Breast epithelium (tissue), 4 donors: ENCODE measurements around the gene CCDC12. TPM values are rescaled to one million over a fixed set of nuclear protein-coding genes. Genes with fewer than 3 reads are reported as not detected.
A peak's percentile ranks its signal among the peaks of the same experiment; 100 is the strongest.

Experiments used
- DNase-seq, 2 donors: peaks; one replicate each; pipeline ENCODE4 v3.0.0-alpha.2; 2019; ENCODE audit warnings: low spot score in 2 of 2
- H3K27ac ChIP-seq, 2 donors: fragments of 200-600 bp; sonication (generic) in 1 of 2; one replicate each; pipeline ENCODE4 v1.5.1; 2016 to 2019; ENCODE audit warnings: mild to moderate bottlenecking in 1 of 2
- H3K27me3 ChIP-seq, 2 donors: fragments of 200-600 bp; sonication (generic) in 1 of 2; one replicate each; pipeline versions ENCODE4 v1.5.1 to v1.6.0; 2017 to 2019; ENCODE audit warnings: control low read depth in 1 of 2, mild to moderate bottlenecking in 1 of 2
- H3K36me3 ChIP-seq: fragments of 200-600 bp; one replicate; pipeline ENCODE4 v1.5.1; 2019
- H3K4me1 ChIP-seq, 2 donors: fragments of 200-600 bp; sonication (generic); one replicate each; pipeline ENCODE4 v1.5.1; 2016 to 2019; ENCODE audit warnings: control low read depth in 1 of 2
- H3K4me3 ChIP-seq, 3 donors: fragments of 200-600 bp; sonication (generic); 1 replicate in 2 of 3; 2 replicates in 1 of 3; pipeline ENCODE4 v1.5.1; 2016 to 2019; ENCODE audit warnings: mild to moderate bottlenecking in 3 of 3, moderate library complexity in 2 of 3
- H3K9me3 ChIP-seq, 2 donors: fragments of 200-600 bp; sonication (generic) in 1 of 2; one replicate each; pipeline ENCODE4 v1.5.1; 2016 to 2019; ENCODE audit warnings: control low read depth in 1 of 2
- CTCF ChIP-seq, 3 donors: fragments of 450-650 bp; IDR thresholded peaks; one replicate each; pipeline ENCODE4 v1.5.1; 2016 to 2017; ENCODE audit warnings: antibody characterized with exemption in 3 of 3, mild to moderate bottlenecking in 3 of 3, moderate library complexity in 3 of 3
- POLR2A ChIP-seq: fragments of 450-650 bp; IDR thresholded peaks from one replicate; pipeline ENCODE4 v1.6.1; 2016; ENCODE audit warnings: antibody characterized with exemption, mild to moderate bottlenecking, moderate library complexity
- POLR2AphosphoS5 ChIP-seq, 3 donors: sonication (generic); formaldehyde crosslinking; IDR thresholded peaks; one replicate each; pipeline ENCODE4 v1.6.1; 2017; ENCODE audit warnings: antibody characterized with exemption in 3 of 3
- intact Hi-C: fragments of 100-400 bp; cut with DNase I; formaldehyde crosslinking; loops from one replicate; pipeline ENCODE4 v1.15.1; 2023; ENCODE audit warnings: low total_unique reads
- total RNA-seq, 3 donors: library from RNA; depleted of rRNA; stranded (reverse); fragments of >200 nt; gene quantifications; one replicate each; pipeline ENCODE4 v1.1.0, GENCODE V29; 2016

The CCDC12 gene
- total RNA-seq, 3 donors from 2014 or later: 27.0 to 50.2 (median 43.9) TPM

GRCh38 chr3:47010111-47010712 is 33.7 kb upstream of the CCDC12 start:
- Histone ChIP-seq H3K36me3 (no peaks in the 10 kb centered on the region), H3K27me3 (no peaks in the 10 kb centered on the region), H3K9me3 (no peaks in the 10 kb centered on the region), H3K27ac (peak overlapping the region; percentile 85 to 87), H3K4me1 (no peaks in the 10 kb centered on the region), H3K4me3 (peak overlapping the region; percentile 55 to 65 (median 59))
- intact Hi-C loops: no loop called here
- TF ChIP-seq CTCF (IDR thresholded peaks at IDR 0.05) (no peak), POLR2A (no peak), POLR2AphosphoS5 (IDR thresholded peaks at IDR 0.05) (no peak)
- peak in 1 of 2 donors; percentile 49 for DNase-seq

GRCh38 chr3:47009225-47010110 is 32.9 kb upstream of the CCDC12 start:
- intact Hi-C loops: no loop called here
- peak overlapping the region; percentile 85 to 87 for H3K27ac ChIP-seq

GRCh38 chr3:47008851-47009224 is 32.3 kb upstream of the CCDC12 start:
- peak overlapping the region; percentile 85 to 87 for H3K27ac ChIP-seq
- intact Hi-C loops: no loop called here

More at GRCh38 chr3:47009225-47010110, 32.9 kb upstream of the CCDC12 start:
- TF ChIP-seq POLR2AphosphoS5 (IDR thresholded peaks at IDR 0.05): peak; percentile 61 to 81 (median 75)
- TF ChIP-seq CTCF (IDR thresholded peaks at IDR 0.05): no peak
- H3K9me3 ChIP-seq: no peaks in the 10 kb centered on the region
- no peaks in the 10 kb centered on the region for H3K27me3 ChIP-seq
- H3K4me1 ChIP-seq: no peaks in the 10 kb centered on the region
- DNase-seq: peak; percentile 76 to 84
- H3K36me3 ChIP-seq: no peaks in the 10 kb centered on the region
- peak overlapping the region; percentile 55 to 65 (median 59) for H3K4me3 ChIP-seq

GRCh38 chr3:47008234-47008796 is 31.8 kb upstream of the CCDC12 start:
- no peaks in the 10 kb centered on the region for H3K9me3 ChIP-seq
- H3K4me1 ChIP-seq: no peaks in the 10 kb centered on the region
- intact Hi-C loops: no loop called here
- H3K36me3 ChIP-seq: peaks cover 2% of the 10 kb centered on the region
- H3K27ac ChIP-seq: peak overlapping the region; percentile 85 to 87
- peak in 1 of 2 donors; percentile 30 for DNase-seq
- TF ChIP-seq POLR2A: no peak
- TF ChIP-seq POLR2AphosphoS5 (IDR thresholded peaks at IDR 0.05): no peak
- no peak for TF ChIP-seq CTCF (IDR thresholded peaks at IDR 0.05)
- H3K27me3 ChIP-seq: no peaks in the 10 kb centered on the region
- no peak overlapping the region for H3K4me3 ChIP-seq

More at GRCh38 chr3:47008851-47009224, 32.3 kb upstream of the CCDC12 start:
- DNase-seq: no peak
- no peaks in the 10 kb centered on the region for H3K9me3 ChIP-seq
- H3K4me3 ChIP-seq: peak overlapping the region; percentile 55 to 65 (median 59)
- no peaks in the 10 kb centered on the region for H3K4me1 ChIP-seq
- H3K27me3 ChIP-seq: no peaks in the 10 kb centered on the region
- H3K36me3 ChIP-seq: no peaks in the 10 kb centered on the region
- TF ChIP-seq CTCF (IDR thresholded peaks at IDR 0.05) (no peak), POLR2AphosphoS5 (IDR thresholded peaks at IDR 0.05) (no peak), POLR2A (no peak)
